Chondrocyte (in vitro differentiated cells): ENCODE results near the gene WTAP. TPM values are rescaled to one million over a fixed set of nuclear protein-coding genes. Genes with fewer than 3 reads are reported as not detected.
"Not testable (repeated sequence)": the region's sequence is repeated elsewhere in the genome, so short reads cannot be mapped to it uniquely, and the experiment has no call there.

Experiments used
- DNase-seq: peaks from one replicate; pipeline ENCODE4 v3.0.0; 2021; ENCODE audit warnings: mixed read lengths, low spot score
- H3K27ac Mint-ChIP-seq: one replicate; pipeline ENCODE4 v1.8.0; 2021; ENCODE audit warnings: mild to moderate bottlenecking, moderate library complexity, mixed read lengths; ENCODE audit not compliant: unreplicated experiment
- H3K27me3 Mint-ChIP-seq: 2 replicates; pipeline ENCODE4 v1.8.0; 2021; ENCODE audit warnings: low read depth, mixed read lengths
- H3K36me3 Mint-ChIP-seq: 2 replicates; pipeline ENCODE4 v1.8.0; 2021; ENCODE audit warnings: low read depth, mixed read lengths
- H3K4me1 Mint-ChIP-seq: 2 replicates; pipeline ENCODE4 v1.8.0; 2021; ENCODE audit warnings: low read depth, mild to moderate bottlenecking, mixed read lengths
- H3K4me3 Mint-ChIP-seq: one replicate; pipeline ENCODE4 v1.8.0; 2021; ENCODE audit warnings: mild to moderate bottlenecking, moderate library complexity, mixed read lengths; ENCODE audit not compliant: unreplicated experiment
- H3K9me3 Mint-ChIP-seq: 2 replicates; pipeline ENCODE4 v1.8.0; 2021; ENCODE audit warnings: low read depth, mixed read lengths
- CTCF ChIP-seq: fragments of 200-600 bp; sonication (generic); IDR thresholded peaks from 2 replicates; pipeline ENCODE4 v1.5.0; 2021; ENCODE audit warnings: antibody characterized with exemption, mild to moderate bottlenecking, moderate library complexity
- total RNA-seq: library from RNA; stranded (reverse); gene quantifications from 3 replicates; pipeline ENCODE4 v1.2.1, GENCODE V29; 2021

Gene WTAP
- total RNA-seq, 1 donor from 2014 or later = 65.9 TPM

DNA sequence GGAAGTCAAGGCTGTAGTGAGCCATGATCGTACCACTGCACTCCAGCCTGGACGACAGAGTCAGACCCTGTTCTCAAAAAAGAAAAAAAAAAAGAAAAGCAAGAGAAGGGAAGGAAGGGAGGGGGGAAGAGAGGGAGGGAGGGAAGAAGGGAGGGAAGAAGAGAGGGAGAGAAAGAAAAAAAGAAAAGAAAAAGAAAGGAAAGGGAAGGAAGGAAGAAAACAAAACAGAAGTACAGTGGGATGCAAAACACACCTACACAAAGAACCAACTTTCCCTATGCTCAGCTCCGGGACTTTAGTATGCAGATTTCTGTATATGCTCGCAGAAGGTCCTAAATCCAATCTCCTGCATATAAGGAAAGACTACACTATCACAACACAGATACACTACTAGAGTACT, 2.5 kb upstream of the WTAP start:
- peaks cover 22% of the 10 kb centered on the region for H3K4me1 Mint-ChIP-seq
- H3K9me3 Mint-ChIP-seq = no peaks in the 10 kb centered on the region
- no peaks in the 10 kb centered on the region for H3K27me3 Mint-ChIP-seq
- H3K36me3 Mint-ChIP-seq = no peaks in the 10 kb centered on the region
- no peak for DNase-seq
- H3K4me3 Mint-ChIP-seq = no peak overlapping the region
- no peak overlapping the region for H3K27ac Mint-ChIP-seq
- no peak for TF ChIP-seq CTCF

DNA sequence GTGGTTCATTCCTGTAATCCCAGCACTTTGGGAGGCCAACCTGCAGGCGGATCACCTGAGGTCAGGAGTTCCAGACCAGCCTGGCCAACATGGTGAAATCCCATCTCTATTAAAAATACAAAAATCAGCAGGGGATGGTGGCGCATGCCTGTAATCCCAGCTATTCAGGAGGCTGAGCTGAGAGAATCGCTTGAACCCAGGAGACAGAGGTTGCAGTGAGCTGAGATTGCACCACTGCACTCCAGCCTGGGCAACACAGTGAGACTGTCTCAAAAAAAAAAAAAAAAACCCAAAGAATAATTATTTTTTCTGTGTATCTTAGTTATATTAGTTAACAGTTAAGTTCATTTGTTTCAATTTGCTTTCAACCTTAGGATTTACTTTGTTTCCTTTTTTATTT, 2.1 kb upstream of the WTAP start:
- not testable (repeated sequence) for DNase-seq, H3K9me3 Mint-ChIP-seq, H3K4me3 Mint-ChIP-seq, H3K27ac Mint-ChIP-seq, H3K27me3 Mint-ChIP-seq, H3K36me3 Mint-ChIP-seq
- peaks cover 27% of the 10 kb centered on the region for H3K4me1 Mint-ChIP-seq

- Mint-ChIP-seq H3K36me3 (no peaks in the 10 kb centered on the region), H3K4me3 (peak overlapping the region; percentile 85), H3K9me3 (no peaks in the 10 kb centered on the region), H3K4me1 (peaks cover 36% of the 10 kb centered on the region), H3K27me3 (no peaks in the 10 kb centered on the region), H3K27ac (peak overlapping the region; percentile 94)
- no peak for DNase-seq
- peak; percentile 12 for TF ChIP-seq CTCF
These were observed 920 bp upstream of the WTAP start for GRCh38 chr6:159726255-159726917.

DNA sequence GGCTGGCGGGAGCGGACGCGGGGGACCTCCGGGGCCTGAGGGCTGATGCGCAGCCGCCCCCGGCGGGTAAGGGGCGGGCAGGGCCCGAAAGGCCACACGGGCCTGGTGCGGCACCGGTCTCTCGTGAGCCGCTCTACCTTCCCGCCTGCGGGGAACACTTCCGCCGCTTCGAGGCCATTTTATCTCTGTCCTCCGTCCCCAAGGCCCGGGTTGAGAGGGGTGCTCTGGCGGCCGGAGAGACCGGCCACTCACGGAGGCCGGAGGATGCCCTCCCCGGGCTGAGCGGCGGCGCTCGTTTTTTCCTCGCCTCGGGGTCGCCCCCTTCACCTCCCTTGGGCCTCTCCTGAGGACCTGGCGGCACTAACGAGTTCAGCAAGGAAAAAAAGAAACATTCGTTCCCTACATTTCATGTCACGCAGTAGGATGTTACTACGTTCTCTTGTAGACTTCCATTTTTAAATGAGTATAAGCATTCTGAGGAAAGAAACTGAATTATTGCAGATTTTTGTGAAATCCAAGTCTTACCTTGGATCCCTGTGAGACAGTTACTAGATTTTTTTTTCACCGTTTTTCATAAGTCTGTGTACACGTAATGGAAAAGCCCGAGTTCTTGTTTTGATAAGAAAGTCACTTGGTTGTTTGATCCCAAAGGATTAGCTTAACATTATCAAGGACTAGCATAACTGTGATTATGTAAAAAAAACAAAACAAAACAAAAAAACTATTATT, 575 bp downstream of the WTAP start:
- no peak for DNase-seq

GRCh38 chr6:159728531-159728964, 1.2 kb downstream of the WTAP start:
- peak overlapping the region; percentile 94 for H3K27ac Mint-ChIP-seq
- no peaks in the 10 kb centered on the region for H3K9me3 Mint-ChIP-seq
- no peak for TF ChIP-seq CTCF
- peak overlapping the region; percentile 84 for H3K4me3 Mint-ChIP-seq
- no peak for DNase-seq
- no peaks in the 10 kb centered on the region for H3K36me3 Mint-ChIP-seq
- peaks cover 39% of the 10 kb centered on the region for H3K4me1 Mint-ChIP-seq
- H3K27me3 Mint-ChIP-seq = no peaks in the 10 kb centered on the region

More for the DNA sequence above, 575 bp downstream of the WTAP start:
- Mint-ChIP-seq H3K4me3 (peak overlapping the region; percentile 84), H3K27ac (peak overlapping the region; percentile 94), H3K27me3 (no peaks in the 10 kb centered on the region), H3K9me3 (no peaks in the 10 kb centered on the region), H3K4me1 (peaks cover 39% of the 10 kb centered on the region), H3K36me3 (no peaks in the 10 kb centered on the region)
- peak; percentile 27 for TF ChIP-seq CTCF
